Neural cell (in vitro differentiated cells): ENCODE measurements around the gene AKR1B15. TPM values are rescaled to one million over a fixed set of nuclear protein-coding genes. Genes with fewer than 3 reads are reported as not detected.

Experiments
- H2AFZ ChIP-seq: fragments of 200-600, 300-800 bp; sonication (generic), shearing (Covaris generic); 2 replicates; pipeline ENCODE4 v1.6.0; 2014; ENCODE audit warnings: low read depth, mild to moderate bottlenecking, antibody characterized with exemption, low read length, moderate library complexity
- H3F3A ChIP-seq: fragments of 200-600 bp; shearing (Covaris generic); 2 replicates; pipeline ENCODE4 v1.6.1; 2016; ENCODE audit warnings: mild to moderate bottlenecking, moderate library complexity, mixed read lengths, antibody characterized with exemption, low read length; ENCODE audit not compliant: insufficient read depth, poor library complexity, severe bottlenecking
- H3K27ac ChIP-seq: fragments of 200-600, 300-800 bp; sonication (generic), shearing (Covaris generic); 2 replicates; pipeline ENCODE4 v1.5.1; 2014; ENCODE audit warnings: mild to moderate bottlenecking, low read length, moderate library complexity
- H3K27me3 ChIP-seq: fragments of 300-800, 200-600 bp; sonication (generic), shearing (Covaris generic); 2 replicates; pipeline ENCODE4 v1.6.0; 2014; ENCODE audit warnings: mild to moderate bottlenecking, low read depth, low read length, moderate library complexity; ENCODE audit not compliant: insufficient read depth
- H3K36me3 ChIP-seq: fragments of 300-800, 200-600 bp; sonication (generic), shearing (Covaris generic); 2 replicates; pipeline ENCODE4 v1.5.1; 2014; ENCODE audit warnings: mild to moderate bottlenecking, antibody characterized with exemption, low read length, moderate library complexity; ENCODE audit not compliant: insufficient read depth
- H3K4me2 ChIP-seq: fragments of 300-800, 200-600 bp; sonication (generic), shearing (Covaris generic); 2 replicates; pipeline ENCODE4 v1.6.0; 2014; ENCODE audit warnings: mild to moderate bottlenecking, low read length
- H3K4me3 ChIP-seq: fragments of 300-800, 200-600 bp; sonication (generic), shearing (Covaris generic); 2 replicates; pipeline ENCODE4 v1.5.1; 2014; ENCODE audit warnings: mild to moderate bottlenecking, low read length, moderate library complexity
- H3K79me2 ChIP-seq: fragments of 200-600 bp; shearing (Covaris generic); replicated peaks from 2 replicates; pipeline ENCODE4 v1.6.0; 2014; ENCODE audit warnings: mild to moderate bottlenecking, low read length, moderate library complexity; ENCODE audit not compliant: insufficient read depth
- H3K9ac ChIP-seq: fragments of 300-800, 200-600 bp; sonication (generic), shearing (Covaris generic); 2 replicates; pipeline ENCODE4 v1.6.1; 2016; ENCODE audit warnings: mild to moderate bottlenecking, low read length, mixed read lengths
- H3K9me2 ChIP-seq: fragments of 200-600 bp; shearing (Covaris generic); 2 replicates; pipeline ENCODE4 v1.6.1; 2016; ENCODE audit warnings: mild to moderate bottlenecking, low read length, mixed read lengths; ENCODE audit not compliant: insufficient read depth
- H3K9me3 ChIP-seq: fragments of 200-600, 300-800 bp; sonication (generic), shearing (Covaris generic); 2 replicates; pipeline ENCODE4 v1.6.1; 2016; ENCODE audit warnings: mild to moderate bottlenecking, mixed run types, low read length, moderate library complexity, mixed read lengths
- H4K20me1 ChIP-seq: fragments of 200-600 bp; shearing (Covaris generic); 2 replicates; pipeline ENCODE4 v1.6.1; 2016; ENCODE audit warnings: mild to moderate bottlenecking, mixed run types; ENCODE audit not compliant: insufficient read depth
- EP300 ChIP-seq: fragments of 450-650 bp; conservative IDR thresholded peaks from 2 replicates; pipeline ENCODE4 v1.6.1; 2014; ENCODE audit warnings: antibody characterized with exemption, mild to moderate bottlenecking, moderate library complexity; ENCODE audit not compliant: poor library complexity, severe bottlenecking
- EZH2 ChIP-seq: fragments of 200-600, 300-800 bp; shearing (Covaris generic), sonication (generic); IDR thresholded peaks from 2 replicates; pipeline ENCODE4 v1.6.1; 2014; ENCODE audit warnings: antibody characterized with exemption, low read length, borderline replicate concordance, mild to moderate bottlenecking; ENCODE audit not compliant: insufficient read depth, poor library complexity, severe bottlenecking
- MXI1 ChIP-seq: fragments of 450-650 bp; conservative IDR thresholded peaks from 2 replicates; pipeline ENCODE4 v1.6.1; 2014; ENCODE audit warnings: antibody characterized with exemption, mild to moderate bottlenecking; ENCODE audit not compliant: poor library complexity, severe bottlenecking
- POLR2AphosphoS5 ChIP-seq: IDR thresholded peaks from 2 replicates; pipeline ENCODE4 v1.6.1; 2012
- RAD21 ChIP-seq: fragments of 450-650 bp; conservative IDR thresholded peaks from 2 replicates; pipeline ENCODE4 v1.6.1; 2014; ENCODE audit warnings: antibody characterized with exemption, mild to moderate bottlenecking, moderate library complexity
- SMC3 ChIP-seq: fragments of 450-650 bp; conservative IDR thresholded peaks from 2 replicates; pipeline ENCODE4 v1.6.1; 2014; ENCODE audit warnings: antibody characterized with exemption, mild to moderate bottlenecking, moderate library complexity; ENCODE audit not compliant: poor library complexity
- TAF1 ChIP-seq: IDR thresholded peaks from 2 replicates; pipeline ENCODE4 v1.6.1; 2012; ENCODE audit warnings: low read depth
- polyA plus RNA-seq: library from polyadenylated mRNA; depleted of rRNA; stranded (reverse); fragments of >200 nt; gene quantifications from 2 replicates; pipeline ENCODE4 v1.2.3, GENCODE V29; 2014
- TF ChIP-seq, protein P1 (sequence below): fragments of 450-650 bp; IDR thresholded peaks from 2 replicates; pipeline ENCODE4 v1.5.1; 2014; ENCODE audit warnings: antibody characterized with exemption, mild to moderate bottlenecking, moderate library complexity; ENCODE audit not compliant: poor library complexity, severe bottlenecking
- TF ChIP-seq, protein P2 (sequence below): IDR thresholded peaks from 2 replicates; pipeline ENCODE4 v1.6.1; 2012; ENCODE audit warnings: borderline replicate concordance

AKR1B15 gene
- polyA plus RNA-seq, 1 donor from 2014 or later = not detected

DNA sequence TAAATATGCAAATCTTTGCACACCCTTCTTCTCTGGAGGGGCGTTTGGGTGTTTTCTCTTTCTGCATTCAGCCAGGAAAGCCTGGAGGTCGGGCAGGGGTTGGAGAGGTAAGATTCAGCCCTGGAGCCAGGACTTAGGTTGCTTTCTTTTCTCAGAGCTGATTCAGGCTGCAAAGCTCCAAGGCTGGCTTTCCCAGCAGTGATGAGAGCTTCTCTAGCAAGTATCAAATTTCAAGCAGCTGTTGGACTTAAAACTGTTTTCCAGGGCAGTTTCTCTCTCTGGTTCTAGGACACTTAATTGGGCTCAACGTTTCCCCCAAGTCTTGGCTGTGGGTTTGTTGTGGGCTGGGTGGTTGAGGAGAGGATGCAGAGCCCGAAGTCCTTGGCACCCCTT is 20.9 kb upstream of the AKR1B15 start:
- Histone ChIP-seq H3K79me2 (no peaks in the 10 kb centered on the region), H2AFZ (no peak overlapping the region), H3K9ac (no peak overlapping the region), H3F3A (no peaks in the 10 kb centered on the region), H3K9me2 (no peaks in the 10 kb centered on the region), H3K36me3 (no peaks in the 10 kb centered on the region), H3K4me3 (no peak overlapping the region), H4K20me1 (no peaks in the 10 kb centered on the region), H3K4me2 (no peak overlapping the region), H3K27ac (no peak overlapping the region), H3K27me3 (no peaks in the 10 kb centered on the region), H3K9me3 (no peaks in the 10 kb centered on the region)
- TF ChIP-seq EZH2 (no peak), EP300 (no peak), SMC3 (no peak), MXI1 (no peak), RAD21 (no peak), TAF1 (no peak), POLR2AphosphoS5 (no peak)
- TF ChIP-seq, protein P1, sequence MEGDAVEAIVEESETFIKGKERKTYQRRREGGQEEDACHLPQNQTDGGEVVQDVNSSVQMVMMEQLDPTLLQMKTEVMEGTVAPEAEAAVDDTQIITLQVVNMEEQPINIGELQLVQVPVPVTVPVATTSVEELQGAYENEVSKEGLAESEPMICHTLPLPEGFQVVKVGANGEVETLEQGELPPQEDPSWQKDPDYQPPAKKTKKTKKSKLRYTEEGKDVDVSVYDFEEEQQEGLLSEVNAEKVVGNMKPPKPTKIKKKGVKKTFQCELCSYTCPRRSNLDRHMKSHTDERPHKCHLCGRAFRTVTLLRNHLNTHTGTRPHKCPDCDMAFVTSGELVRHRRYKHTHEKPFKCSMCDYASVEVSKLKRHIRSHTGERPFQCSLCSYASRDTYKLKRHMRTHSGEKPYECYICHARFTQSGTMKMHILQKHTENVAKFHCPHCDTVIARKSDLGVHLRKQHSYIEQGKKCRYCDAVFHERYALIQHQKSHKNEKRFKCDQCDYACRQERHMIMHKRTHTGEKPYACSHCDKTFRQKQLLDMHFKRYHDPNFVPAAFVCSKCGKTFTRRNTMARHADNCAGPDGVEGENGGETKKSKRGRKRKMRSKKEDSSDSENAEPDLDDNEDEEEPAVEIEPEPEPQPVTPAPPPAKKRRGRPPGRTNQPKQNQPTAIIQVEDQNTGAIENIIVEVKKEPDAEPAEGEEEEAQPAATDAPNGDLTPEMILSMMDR = no peak
- TF ChIP-seq, protein P2, sequence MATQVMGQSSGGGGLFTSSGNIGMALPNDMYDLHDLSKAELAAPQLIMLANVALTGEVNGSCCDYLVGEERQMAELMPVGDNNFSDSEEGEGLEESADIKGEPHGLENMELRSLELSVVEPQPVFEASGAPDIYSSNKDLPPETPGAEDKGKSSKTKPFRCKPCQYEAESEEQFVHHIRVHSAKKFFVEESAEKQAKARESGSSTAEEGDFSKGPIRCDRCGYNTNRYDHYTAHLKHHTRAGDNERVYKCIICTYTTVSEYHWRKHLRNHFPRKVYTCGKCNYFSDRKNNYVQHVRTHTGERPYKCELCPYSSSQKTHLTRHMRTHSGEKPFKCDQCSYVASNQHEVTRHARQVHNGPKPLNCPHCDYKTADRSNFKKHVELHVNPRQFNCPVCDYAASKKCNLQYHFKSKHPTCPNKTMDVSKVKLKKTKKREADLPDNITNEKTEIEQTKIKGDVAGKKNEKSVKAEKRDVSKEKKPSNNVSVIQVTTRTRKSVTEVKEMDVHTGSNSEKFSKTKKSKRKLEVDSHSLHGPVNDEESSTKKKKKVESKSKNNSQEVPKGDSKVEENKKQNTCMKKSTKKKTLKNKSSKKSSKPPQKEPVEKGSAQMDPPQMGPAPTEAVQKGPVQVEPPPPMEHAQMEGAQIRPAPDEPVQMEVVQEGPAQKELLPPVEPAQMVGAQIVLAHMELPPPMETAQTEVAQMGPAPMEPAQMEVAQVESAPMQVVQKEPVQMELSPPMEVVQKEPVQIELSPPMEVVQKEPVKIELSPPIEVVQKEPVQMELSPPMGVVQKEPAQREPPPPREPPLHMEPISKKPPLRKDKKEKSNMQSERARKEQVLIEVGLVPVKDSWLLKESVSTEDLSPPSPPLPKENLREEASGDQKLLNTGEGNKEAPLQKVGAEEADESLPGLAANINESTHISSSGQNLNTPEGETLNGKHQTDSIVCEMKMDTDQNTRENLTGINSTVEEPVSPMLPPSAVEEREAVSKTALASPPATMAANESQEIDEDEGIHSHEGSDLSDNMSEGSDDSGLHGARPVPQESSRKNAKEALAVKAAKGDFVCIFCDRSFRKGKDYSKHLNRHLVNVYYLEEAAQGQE = no peak

DNA sequence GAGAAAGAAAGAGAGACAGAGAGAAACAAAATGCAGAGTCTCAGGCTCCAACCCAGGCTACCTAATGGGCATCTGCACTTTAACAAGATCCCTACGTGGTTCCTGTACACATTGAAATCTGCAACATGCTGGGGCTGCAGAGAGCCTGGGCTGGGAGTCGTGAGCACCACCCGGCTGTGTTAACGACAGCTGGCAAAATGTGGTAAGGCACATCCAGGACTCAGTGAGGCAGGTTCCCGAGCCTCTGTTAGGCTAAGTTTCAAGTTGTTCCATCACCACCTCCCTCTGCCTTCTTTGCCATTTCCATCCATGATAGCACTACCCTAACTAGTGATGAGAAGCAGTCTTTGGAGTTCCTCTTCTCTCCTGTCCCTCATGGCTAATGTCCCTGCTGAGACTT is 20.2 kb upstream of the AKR1B15 start:
- Histone ChIP-seq H3K4me2 (no peak overlapping the region), H3K27ac (no peak overlapping the region), H3K36me3 (no peaks in the 10 kb centered on the region), H2AFZ (no peak overlapping the region), H3K9me2 (no peaks in the 10 kb centered on the region), H3K4me3 (no peak overlapping the region), H3F3A (no peaks in the 10 kb centered on the region), H4K20me1 (no peaks in the 10 kb centered on the region), H3K9ac (no peak overlapping the region), H3K27me3 (no peaks in the 10 kb centered on the region), H3K9me3 (no peaks in the 10 kb centered on the region), H3K79me2 (no peaks in the 10 kb centered on the region)
- TF ChIP-seq, protein P1 = no peak
- TF ChIP-seq EZH2 = no peak
- no peak for TF ChIP-seq TAF1
- no peak for TF ChIP-seq RAD21
- no peak for TF ChIP-seq SMC3
- no peak for TF ChIP-seq MXI1
- no peak for TF ChIP-seq POLR2AphosphoS5
- no peak for TF ChIP-seq EP300
- TF ChIP-seq, protein P2 = no peak
